Measurements from ENCODE around the gene SKP1. TPM values are rescaled to one million over a fixed set of nuclear protein-coding genes. Genes with fewer than 3 reads are reported as not detected.

SKP1 gene
- total RNA-seq, 3 donors from 2014 or later (not counting 1 experiment from before 2014, with no cell fraction given): 301 to 338 (median 315) TPM

DNA sequence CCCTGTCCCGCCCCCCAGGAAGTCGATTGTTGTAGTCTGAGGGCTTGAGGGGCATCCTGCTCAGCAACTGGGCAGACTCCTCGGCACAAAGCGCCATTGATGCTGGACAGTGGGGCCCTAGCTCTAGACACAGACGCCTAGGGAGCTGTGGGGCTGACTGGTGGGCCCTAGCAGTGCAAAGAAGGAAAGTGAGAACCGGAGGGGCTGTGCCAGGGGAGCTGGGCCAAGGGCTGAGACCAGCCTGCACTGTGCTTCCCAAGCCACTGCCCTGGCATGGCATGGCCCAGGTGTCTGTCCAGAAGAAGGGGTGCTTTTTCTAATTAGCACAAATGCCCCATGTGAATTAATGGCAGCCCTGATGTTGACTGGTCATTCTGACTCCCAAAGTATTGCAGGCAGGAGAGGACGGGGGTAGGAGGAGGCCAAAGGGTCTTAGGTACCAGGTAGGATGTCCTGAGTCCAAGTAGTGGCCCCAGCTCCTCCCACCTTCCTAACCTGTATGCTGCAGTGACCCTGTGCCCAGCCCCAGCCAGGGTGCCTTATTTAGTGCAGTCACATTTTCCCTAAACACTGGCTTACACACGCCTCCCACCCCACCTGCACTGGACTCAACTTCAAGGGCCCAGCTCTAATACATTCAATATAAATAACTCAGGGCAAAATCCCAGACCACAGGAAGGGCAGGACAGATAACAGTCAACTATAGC is 46.4 kb downstream of the SKP1 start:
- TF ChIP-seq, protein P1, sequence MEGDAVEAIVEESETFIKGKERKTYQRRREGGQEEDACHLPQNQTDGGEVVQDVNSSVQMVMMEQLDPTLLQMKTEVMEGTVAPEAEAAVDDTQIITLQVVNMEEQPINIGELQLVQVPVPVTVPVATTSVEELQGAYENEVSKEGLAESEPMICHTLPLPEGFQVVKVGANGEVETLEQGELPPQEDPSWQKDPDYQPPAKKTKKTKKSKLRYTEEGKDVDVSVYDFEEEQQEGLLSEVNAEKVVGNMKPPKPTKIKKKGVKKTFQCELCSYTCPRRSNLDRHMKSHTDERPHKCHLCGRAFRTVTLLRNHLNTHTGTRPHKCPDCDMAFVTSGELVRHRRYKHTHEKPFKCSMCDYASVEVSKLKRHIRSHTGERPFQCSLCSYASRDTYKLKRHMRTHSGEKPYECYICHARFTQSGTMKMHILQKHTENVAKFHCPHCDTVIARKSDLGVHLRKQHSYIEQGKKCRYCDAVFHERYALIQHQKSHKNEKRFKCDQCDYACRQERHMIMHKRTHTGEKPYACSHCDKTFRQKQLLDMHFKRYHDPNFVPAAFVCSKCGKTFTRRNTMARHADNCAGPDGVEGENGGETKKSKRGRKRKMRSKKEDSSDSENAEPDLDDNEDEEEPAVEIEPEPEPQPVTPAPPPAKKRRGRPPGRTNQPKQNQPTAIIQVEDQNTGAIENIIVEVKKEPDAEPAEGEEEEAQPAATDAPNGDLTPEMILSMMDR (IDR thresholded peaks at IDR 0.05): no peak
- H3K36me3 Mint-ChIP-seq: no peaks in the 10 kb centered on the region
- WGBS (ENCODE audit: insufficient coverage): 63% methylated on average over 8 of the region's 8 CpGs
- Histone ChIP-seq H3K4me1 (ENCODE audit: control insufficient read depth, insufficient read depth, low read length) (peaks cover 100% of the 10 kb centered on the region), H3K27ac (ENCODE audit: low read length) (peak overlapping the region; percentile 98), H3K9me3 (ENCODE audit: control insufficient read depth, insufficient read depth, low read length) (no peaks in the 10 kb centered on the region), H3K27me3 (ENCODE audit: control insufficient read depth, insufficient read depth, low read length) (no peaks in the 10 kb centered on the region), H3K36me3 (ENCODE audit: control insufficient read depth, insufficient read depth, low read length) (peaks cover 34% of the 10 kb centered on the region), H3K4me3 (ENCODE audit: low read length) (no peak overlapping the region)
- no peaks in the 10 kb centered on the region for H3K9me3 Mint-ChIP-seq
- peak overlapping the region; percentile 76 for H3K4me3 Mint-ChIP-seq
- peaks cover 61 to 77% of the 10 kb centered on the region in 2 donors for H3K4me1 Mint-ChIP-seq
- no peaks in the 10 kb centered on the region for H3K27me3 Mint-ChIP-seq (ENCODE audit: low read depth in 2 of 2)
- peak overlapping the region; percentile 98 for H3K27ac Mint-ChIP-seq
- DNase-seq (no peak), ATAC-seq (no peak)
- intact Hi-C loops (cut with micrococcal nuclease): no loop called here

DNA sequence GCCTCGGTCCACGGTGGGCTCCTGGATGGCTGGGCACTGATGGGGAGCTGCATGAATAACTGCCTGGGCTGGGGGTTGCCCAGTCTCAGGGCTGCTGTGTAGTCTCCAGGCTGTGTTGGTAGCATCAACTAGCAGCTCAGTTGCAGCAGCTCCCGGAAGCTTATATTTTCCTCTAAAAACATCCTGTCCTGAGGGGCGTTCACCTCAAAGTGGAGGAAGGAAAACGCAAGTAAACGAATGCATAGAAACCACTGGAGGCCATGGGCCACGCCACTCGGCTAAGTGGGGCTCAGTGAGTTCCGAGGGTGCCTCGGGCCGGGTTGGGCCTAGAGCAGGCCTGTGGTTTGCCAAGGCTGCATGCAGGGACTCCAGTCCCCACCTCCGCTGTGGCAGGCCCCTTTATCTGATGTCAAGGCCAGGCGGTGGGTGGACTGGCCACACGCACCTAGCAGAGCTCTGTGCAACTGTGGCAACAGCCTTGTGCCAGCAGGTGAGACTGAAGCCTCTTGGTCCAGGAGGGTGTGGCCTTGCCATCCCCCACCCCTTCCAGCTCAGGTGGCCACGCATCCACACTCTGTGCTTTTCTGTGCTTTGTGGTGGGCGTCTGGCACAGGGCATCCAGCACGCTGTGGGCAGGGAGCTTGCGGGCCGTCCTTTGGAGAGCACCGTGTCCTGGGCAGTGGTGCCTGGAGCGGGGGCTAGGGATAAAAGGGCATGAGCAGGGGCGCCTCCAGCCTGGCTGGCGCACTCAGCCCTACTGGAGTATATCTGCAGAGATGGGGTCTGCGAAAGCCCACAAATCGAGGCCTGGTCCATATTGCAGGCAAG is 47.1 kb downstream of the SKP1 start:
- Mint-ChIP-seq H3K4me3 (peak overlapping the region; percentile 76), H3K9me3 (no peaks in the 10 kb centered on the region), H3K36me3 (no peaks in the 10 kb centered on the region), H3K27me3 (ENCODE audit: low read depth in 2 of 2) (no peaks in the 10 kb centered on the region), H3K4me1 (peaks cover 58 to 80% of the 10 kb centered on the region in 2 donors), H3K27ac (peak overlapping the region; percentile 98)
- DNase-seq (peak in 1 of 2 donors; percentile 71), ATAC-seq (no peak)
- Histone ChIP-seq H3K36me3 (ENCODE audit: control insufficient read depth, insufficient read depth, low read length) (peaks cover 28% of the 10 kb centered on the region), H3K4me3 (ENCODE audit: low read length) (no peak overlapping the region), H3K9me3 (ENCODE audit: control insufficient read depth, insufficient read depth, low read length) (no peaks in the 10 kb centered on the region), H3K27me3 (ENCODE audit: control insufficient read depth, insufficient read depth, low read length) (no peaks in the 10 kb centered on the region), H3K4me1 (ENCODE audit: control insufficient read depth, insufficient read depth, low read length) (peaks cover 100% of the 10 kb centered on the region), H3K27ac (ENCODE audit: low read length) (peak overlapping the region; percentile 98)
- WGBS (ENCODE audit: insufficient coverage): 53% methylated on average over 25 of the region's 25 CpGs
- intact Hi-C loops (cut with micrococcal nuclease): no loop called here
- TF ChIP-seq, protein P1 (IDR thresholded peaks at IDR 0.05): no peak

DNA sequence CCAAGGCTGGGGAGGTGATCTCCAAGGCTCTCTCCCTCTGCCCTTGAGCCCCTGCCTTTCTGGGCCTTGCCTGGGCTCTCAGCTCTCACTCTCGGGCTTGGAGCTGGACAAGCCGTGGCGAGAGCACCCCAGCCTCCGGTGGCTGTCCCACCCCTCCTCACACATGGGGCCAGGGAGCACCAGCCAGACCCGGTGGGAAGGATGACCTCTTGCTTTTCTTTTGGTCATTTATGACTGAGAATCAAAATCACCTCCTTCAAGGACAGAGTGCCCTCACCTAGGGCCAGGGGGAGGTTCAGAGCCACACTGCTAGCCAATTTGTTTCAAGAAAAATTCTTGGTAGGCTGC is 48.1 kb downstream of the SKP1 start:
- DNase-seq (no peak), ATAC-seq (no peak)
- Histone ChIP-seq H3K4me1 (ENCODE audit: control insufficient read depth, insufficient read depth, low read length) (peaks cover 100% of the 10 kb centered on the region), H3K4me3 (ENCODE audit: low read length) (no peak overlapping the region), H3K27me3 (ENCODE audit: control insufficient read depth, insufficient read depth, low read length) (no peaks in the 10 kb centered on the region), H3K9me3 (ENCODE audit: control insufficient read depth, insufficient read depth, low read length) (no peaks in the 10 kb centered on the region), H3K36me3 (ENCODE audit: control insufficient read depth, insufficient read depth, low read length) (peaks cover 20% of the 10 kb centered on the region), H3K27ac (ENCODE audit: low read length) (peak overlapping the region; percentile 98)
- Mint-ChIP-seq H3K4me3 (peak overlapping the region; percentile 25), H3K27me3 (ENCODE audit: low read depth in 2 of 2) (no peaks in the 10 kb centered on the region), H3K9me3 (no peaks in the 10 kb centered on the region), H3K4me1 (peaks cover 60 to 82% of the 10 kb centered on the region in 2 donors), H3K36me3 (no peaks in the 10 kb centered on the region), H3K27ac (peak overlapping the region; percentile 98)
- intact Hi-C loops (cut with micrococcal nuclease): no loop called here
- 67% methylated on average over 5 of the region's 5 CpGs for WGBS (ENCODE audit: insufficient coverage)
- TF ChIP-seq, protein P1 (IDR thresholded peaks at IDR 0.05): no peak

Measured in natural killer cell (primary cell).